Activated CD8-positive, alpha-beta memory T cell treated with anti-CD3 and anti-CD28 coated beads, Interleukin-2, amount 50 U/mL, for 24 hours (primary cell): ENCODE data around the gene PLEKHA1.

Source experiments
- DNase-seq: peaks from one replicate; pipeline ENCODE4 v3.0.0-alpha.2; 2020; ENCODE audit errors: extremely low read depth

PLEKHA1 gene

DNA sequence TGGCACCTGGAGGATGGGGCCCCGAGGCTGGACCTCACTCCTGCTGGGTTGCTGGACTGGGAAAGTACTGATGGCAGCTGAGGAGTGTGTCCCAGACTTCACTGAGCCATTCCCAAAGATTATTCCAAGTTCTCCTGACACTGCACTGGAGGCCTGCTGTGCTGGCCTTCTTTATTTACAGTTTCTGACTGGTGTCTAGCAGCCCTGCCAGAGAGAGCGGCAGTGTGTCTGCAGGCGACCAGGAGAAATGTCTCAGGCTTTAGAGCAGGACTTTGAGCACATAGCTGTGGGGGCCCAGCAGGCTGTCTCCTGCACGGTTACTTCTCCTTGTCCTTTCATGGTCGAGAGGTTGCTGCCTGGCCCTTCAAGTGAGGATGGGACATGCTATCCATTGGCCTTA is 102.9 kb downstream of the PLEKHA1 start:
- no peak for DNase-seq

DNA sequence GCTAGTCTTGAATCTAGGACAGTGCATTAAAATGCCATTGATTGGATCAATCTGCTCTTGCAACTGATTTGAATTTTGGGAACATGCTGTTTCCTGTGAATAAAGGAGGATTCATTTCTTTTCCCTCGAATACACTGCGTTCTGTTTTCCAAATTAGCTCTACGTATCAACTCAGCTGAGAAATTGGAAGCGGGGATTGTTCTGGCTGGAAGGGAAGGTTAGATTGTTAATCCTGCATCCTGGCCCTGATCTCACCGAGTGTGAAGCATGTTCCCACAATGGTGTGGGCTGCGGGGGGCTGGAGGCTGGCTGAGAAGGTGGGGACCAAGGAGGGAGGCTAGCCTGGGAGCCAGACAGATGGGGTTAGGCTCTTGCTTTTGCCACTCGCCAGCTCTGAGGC is 104.5 kb downstream of the PLEKHA1 start:
- no peak for DNase-seq

DNA sequence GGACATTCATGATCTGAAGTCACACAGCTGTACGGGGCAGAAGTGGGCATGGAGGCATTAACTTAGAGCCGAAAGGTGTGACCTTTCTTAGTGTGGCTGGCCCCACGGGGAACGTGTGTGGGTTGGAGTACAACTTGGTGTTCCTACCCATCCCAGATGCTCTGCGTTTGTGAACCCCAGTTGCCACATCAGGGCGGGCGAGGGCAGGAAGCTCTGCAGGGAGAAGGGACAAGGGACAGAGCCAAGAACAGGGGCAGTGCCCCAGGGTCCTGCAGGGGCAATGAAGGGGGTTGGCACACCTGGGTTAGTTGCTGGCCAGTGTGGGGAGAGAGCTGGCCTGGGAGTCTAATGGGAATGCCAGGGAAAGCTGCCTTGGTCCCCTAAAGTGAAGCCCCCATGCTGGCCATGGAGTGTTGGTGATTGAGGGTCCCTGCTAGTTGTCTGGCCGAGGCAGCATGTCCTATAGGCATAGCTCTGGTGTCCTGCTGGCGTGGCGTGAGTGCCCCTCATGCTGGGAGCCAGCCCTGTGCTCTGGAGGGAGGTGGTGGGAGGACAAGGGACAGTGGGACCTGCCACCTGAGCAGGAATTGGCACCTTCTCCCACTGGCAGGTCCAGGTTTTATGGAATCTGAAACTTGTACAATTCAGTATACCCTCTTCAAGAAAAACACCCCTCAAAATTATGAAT is 105.8 kb downstream of the PLEKHA1 start:
- DNase-seq, result no peak

DNA sequence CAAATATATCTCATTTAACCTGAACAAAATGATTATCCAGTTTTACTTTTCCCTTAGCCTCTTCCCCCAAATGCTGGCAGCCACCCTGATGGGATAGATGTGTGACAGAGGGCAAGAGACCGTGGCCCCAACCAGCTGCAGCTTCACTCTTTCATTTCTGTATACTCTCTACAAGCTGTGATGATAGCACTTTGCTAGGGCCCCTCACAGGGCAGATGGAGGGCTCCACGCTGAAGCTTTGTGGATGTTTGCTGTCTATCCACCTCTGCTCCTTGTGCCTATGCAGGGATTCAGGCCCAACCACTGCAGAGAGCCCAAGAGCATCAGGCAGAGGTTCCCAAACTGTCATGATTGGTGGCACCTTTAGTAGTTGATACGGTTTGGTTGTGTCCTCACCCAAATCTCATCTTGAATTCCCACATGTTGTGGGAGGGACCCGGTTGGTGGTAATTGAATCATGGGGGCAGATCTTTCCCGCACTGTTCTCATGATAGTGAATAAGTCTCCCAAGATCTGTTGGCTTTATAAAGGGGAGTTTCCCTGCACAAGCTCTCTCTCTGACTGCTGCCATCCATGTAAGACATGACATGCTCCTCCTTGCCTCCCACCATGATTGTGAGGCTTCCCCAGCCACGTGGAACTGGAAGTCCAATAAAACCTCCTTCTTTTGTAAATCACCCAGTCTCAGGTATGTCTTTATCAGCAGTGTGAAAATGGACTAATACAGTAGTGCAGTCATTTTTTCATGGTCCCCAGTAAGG is 107.0 kb downstream of the PLEKHA1 start:
- DNase-seq, result no peak
